CD14-positive monocyte (primary cell): ENCODE results near the gene MOGAT2. TPM values are rescaled to one million over a fixed set of nuclear protein-coding genes. Genes with fewer than 3 reads are reported as not detected.

ENCODE experiments used
- DNase-seq, 3 donors: peaks; one replicate each; pipeline ENCODE4 v3.0.0-alpha.2; 2011 to 2022
- H2AFZ ChIP-seq: 2 replicates; pipeline ENCODE4 v1.6.0; 2012; ENCODE audit warnings: mild to moderate bottlenecking, low read depth, low read length, inconsistent platforms; ENCODE audit not compliant: insufficient read depth, poor library complexity, severe bottlenecking
- H3K27ac ChIP-seq, 2 donors: 1 replicate in 1 of 2; 2 replicates in 1 of 2; pipeline ENCODE4 v1.5.1; 2012 to 2013; ENCODE audit warnings: low read length in 2 of 2, control low read depth in 1 of 2, inconsistent platforms in 1 of 2, low read depth in 1 of 2, mild to moderate bottlenecking in 1 of 2
- H3K27me3 ChIP-seq, 2 donors: one replicate each; pipeline versions ENCODE4 v1.6.0 to v1.6.1; 2011 to 2013; ENCODE audit warnings: low read length in 2 of 2; ENCODE audit not compliant: control insufficient read depth in 2 of 2, insufficient read depth in 2 of 2
- H3K36me3 ChIP-seq, 2 donors: replicated peaks in 1 of 2; 1 replicate in 1 of 2; 2 replicates in 1 of 2; pipeline versions ENCODE4 v1.5.1 to v1.6.1; 2012 to 2013; ENCODE audit warnings: low read length in 2 of 2, control low read depth in 1 of 2, inconsistent platforms in 1 of 2, mild to moderate bottlenecking in 1 of 2; ENCODE audit not compliant: insufficient read depth in 2 of 2, control insufficient read depth in 1 of 2
- H3K4me1 ChIP-seq, 2 donors: 1 replicate in 1 of 2; 2 replicates in 1 of 2; pipeline versions ENCODE4 v1.5.1 to v1.6.1; 2012 to 2013; ENCODE audit warnings: low read length in 2 of 2, control low read depth in 1 of 2, inconsistent platforms in 1 of 2, mild to moderate bottlenecking in 1 of 2, moderate library complexity in 1 of 2; ENCODE audit not compliant: insufficient read depth in 2 of 2, control insufficient read depth in 1 of 2
- H3K4me2 ChIP-seq: replicated peaks from 2 replicates; pipeline ENCODE3; 2012; ENCODE audit warnings: low read length, moderate library complexity, mild to moderate bottlenecking; ENCODE audit not compliant: poor library complexity, severe bottlenecking; ENCODE audit errors: extremely low read depth
- H3K4me3 ChIP-seq, 3 experiments: fragments of 200-600 bp in 1 of 3; sonication (generic) in 1 of 3; replicated peaks in 1 of 3; 1 replicate in 2 of 3; 2 replicates in 1 of 3; pipeline ENCODE4 v1.5.1; 2011 to 2013; ENCODE audit warnings: low read length in 3 of 3, mild to moderate bottlenecking in 3 of 3, control low read depth in 2 of 3, low read depth in 2 of 3, inconsistent platforms in 1 of 3, moderate library complexity in 1 of 3
- H3K79me2 ChIP-seq: 2 replicates; pipeline ENCODE4 v1.6.0; 2012; ENCODE audit warnings: mild to moderate bottlenecking, control low read depth, inconsistent platforms, low read length, moderate library complexity; ENCODE audit not compliant: insufficient read depth
- H3K9ac ChIP-seq: 2 replicates; pipeline ENCODE4 v1.6.0; 2017; ENCODE audit warnings: low read length, mild to moderate bottlenecking; ENCODE audit not compliant: insufficient read depth, poor library complexity, severe bottlenecking
- H3K9me3 ChIP-seq, 2 donors: replicated peaks in 1 of 2; 1 replicate in 1 of 2; 2 replicates in 1 of 2; pipeline versions ENCODE4 v1.5.1 to v1.6.1; 2012 to 2013; ENCODE audit warnings: low read length in 2 of 2, control low read depth in 1 of 2; ENCODE audit not compliant: control insufficient read depth in 1 of 2, insufficient read depth in 1 of 2
- H4K20me1 ChIP-seq: 2 replicates; pipeline ENCODE4 v1.6.0; 2012; ENCODE audit warnings: mild to moderate bottlenecking, low read length, control low read depth, moderate library complexity; ENCODE audit not compliant: insufficient read depth
- H3K27ac Mint-ChIP-seq, 7 donors: one replicate each; pipeline ENCODE4 v1.8.0; 2020; ENCODE audit warnings: mild to moderate bottlenecking in 7 of 7, mixed read lengths in 7 of 7, moderate library complexity in 6 of 7, inconsistent platforms in 2 of 7
- H3K27me3 Mint-ChIP-seq, 3 donors: one replicate each; pipeline ENCODE4 v1.8.0; 2021 to 2022; ENCODE audit warnings: low read depth in 3 of 3, mild to moderate bottlenecking in 3 of 3, mixed read lengths in 3 of 3, moderate library complexity in 3 of 3, inconsistent platforms in 1 of 3
- H3K36me3 Mint-ChIP-seq, 2 donors: one replicate each; pipeline ENCODE4 v1.8.0; 2020; ENCODE audit warnings: mixed read lengths in 2 of 2, inconsistent platforms in 1 of 2, mild to moderate bottlenecking in 1 of 2
- H3K4me1 Mint-ChIP-seq: one replicate; pipeline ENCODE4 v1.8.0; 2020; ENCODE audit warnings: mild to moderate bottlenecking, mixed read lengths
- H3K4me3 Mint-ChIP-seq, 2 donors: one replicate each; pipeline ENCODE4 v1.8.0; 2020; ENCODE audit warnings: mild to moderate bottlenecking in 2 of 2, mixed read lengths in 2 of 2, moderate library complexity in 1 of 2
- H3K9me3 Mint-ChIP-seq, 7 donors: one replicate each; pipeline ENCODE4 v1.8.0; 2020 to 2022; ENCODE audit warnings: mixed read lengths in 7 of 7, mild to moderate bottlenecking in 6 of 7, moderate library complexity in 6 of 7, inconsistent platforms in 2 of 7
- WGBS: methylation state at CpG from one replicate; pipeline ENCODE4 v1.1.5; 2013; ENCODE audit warnings: missing lambda C conversion rate; ENCODE audit not compliant: insufficient coverage; 5-methylcytosine and 5-hydroxymethylcytosine counted together
- intact Hi-C, 2 donors: fragments of 100-400 bp; cut with micrococcal nuclease; formaldehyde crosslinking; loops; one replicate each; pipeline versions ENCODE4 v1.15.0 to v1.15.1; 2023
- polyA plus RNA-seq, 3 donors: library from polyadenylated mRNA; depleted of rRNA in 1 of 3; unstranded in 2 of 3; stranded (reverse) in 1 of 3; fragments of 300-500 nt in 2 of 3; fragments of >200 nt in 1 of 3; fragmentation: Illumina TruSeq in 2 of 3; gene quantifications; 1 replicate in 2 of 3; 2 replicates in 1 of 3; pipeline ENCODE4 v1.2.3, GENCODE V29; 2012 to 2021
- small RNA-seq: library from RNA; depleted of rRNA; stranded (forward); fragments of <200 nt; gene quantifications from one replicate; pipeline ENCODE3, GENCODE V24; 2012; ENCODE audit warnings: low read depth; ENCODE audit not compliant: insufficient read length
- TF ChIP-seq, protein P1 (sequence below): fragments of 200-600 bp; IDR thresholded peaks from one replicate; pipeline ENCODE4 v1.8.0; 2022; ENCODE audit warnings: antibody characterized with exemption, mild to moderate bottlenecking

MOGAT2 gene
- polyA plus RNA-seq, 3 donors, result not detected

DNA sequence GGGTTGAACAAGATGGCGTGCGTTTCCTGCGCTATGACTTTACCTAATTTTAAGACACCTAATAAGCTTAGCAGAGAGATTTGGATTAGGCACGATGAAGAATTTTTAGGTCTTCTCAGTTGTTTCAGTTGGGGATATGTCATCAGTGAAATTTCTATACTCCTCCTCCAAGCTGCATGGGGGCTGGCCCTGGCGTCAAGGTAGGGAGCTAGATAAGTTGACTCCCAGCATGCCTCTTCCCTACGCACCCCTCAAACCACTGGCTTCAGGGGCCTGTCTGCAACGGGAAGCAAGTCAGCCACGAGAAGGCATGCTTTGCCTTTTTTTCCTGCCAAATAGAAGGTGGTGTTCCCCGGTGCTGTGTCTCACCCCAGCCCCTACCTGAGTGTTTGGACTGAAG is 64.2 kb downstream of the MOGAT2 start:
- Histone ChIP-seq H3K27me3 (no peaks in the 10 kb centered on the region), H4K20me1 (no peaks in the 10 kb centered on the region), H3K4me1 (peaks cover 43 to 48% of the 10 kb centered on the region in 2 donors), H2AFZ (no peak overlapping the region), H3K27ac (no peak overlapping the region), H3K36me3 (peaks cover 23 to 32% of the 10 kb centered on the region in 2 donors), H3K4me2 (no peak overlapping the region), H3K4me3 (no peak overlapping the region), H3K9me3 (no peaks in the 10 kb centered on the region), H3K9ac (no peak overlapping the region), H3K79me2 (no peaks in the 10 kb centered on the region)
- TF ChIP-seq, protein P1, sequence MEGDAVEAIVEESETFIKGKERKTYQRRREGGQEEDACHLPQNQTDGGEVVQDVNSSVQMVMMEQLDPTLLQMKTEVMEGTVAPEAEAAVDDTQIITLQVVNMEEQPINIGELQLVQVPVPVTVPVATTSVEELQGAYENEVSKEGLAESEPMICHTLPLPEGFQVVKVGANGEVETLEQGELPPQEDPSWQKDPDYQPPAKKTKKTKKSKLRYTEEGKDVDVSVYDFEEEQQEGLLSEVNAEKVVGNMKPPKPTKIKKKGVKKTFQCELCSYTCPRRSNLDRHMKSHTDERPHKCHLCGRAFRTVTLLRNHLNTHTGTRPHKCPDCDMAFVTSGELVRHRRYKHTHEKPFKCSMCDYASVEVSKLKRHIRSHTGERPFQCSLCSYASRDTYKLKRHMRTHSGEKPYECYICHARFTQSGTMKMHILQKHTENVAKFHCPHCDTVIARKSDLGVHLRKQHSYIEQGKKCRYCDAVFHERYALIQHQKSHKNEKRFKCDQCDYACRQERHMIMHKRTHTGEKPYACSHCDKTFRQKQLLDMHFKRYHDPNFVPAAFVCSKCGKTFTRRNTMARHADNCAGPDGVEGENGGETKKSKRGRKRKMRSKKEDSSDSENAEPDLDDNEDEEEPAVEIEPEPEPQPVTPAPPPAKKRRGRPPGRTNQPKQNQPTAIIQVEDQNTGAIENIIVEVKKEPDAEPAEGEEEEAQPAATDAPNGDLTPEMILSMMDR, result no peak
- peaks cover 0 to 3% (median 0%) of the 10 kb centered on the region in 3 donors for H3K27me3 Mint-ChIP-seq
- WGBS, result 100% methylated on average over 2 of the region's 9 CpGs
- no peak overlapping the region for H3K4me3 Mint-ChIP-seq
- intact Hi-C loops, result loop anchor here in 1 of 2 donors (10.0 kb wide), 1 partner anchor 47 kb away; no protein-coding TSS in a partner anchor
- no peak for DNase-seq
- no peaks in the 10 kb centered on the region for H3K9me3 Mint-ChIP-seq
- no peak overlapping the region for H3K27ac Mint-ChIP-seq
- peaks cover 49% of the 10 kb centered on the region for H3K4me1 Mint-ChIP-seq
- H3K36me3 Mint-ChIP-seq, result peaks cover 42 to 62% of the 10 kb centered on the region in 2 donors

Small RNA genes within 50 kb of the gene (small RNA-seq; reads per million reads assigned to genes)
- gene RN7SL786P, result not detected

Other genes with a start within 250 kb of the MOGAT2 start
- 10 to 100 TPM in 1 of 3 donors, 1 to 10 TPM in 2; 4.9 to 39.0 (median 7.6) TPM for gene GDPD5, start 191.9 kb upstream of the MOGAT2 start, polyA plus RNA-seq
- gene SERPINH1, start 155.6 kb upstream of the MOGAT2 start, polyA plus RNA-seq, result 1 to 10 TPM; 1.6 to 4.6 (median 2.1) TPM
- not detected for gene MAP6, start 48.8 kb upstream of the MOGAT2 start, polyA plus RNA-seq
- 10 to 100 TPM in 2 of 3 donors, 1 to 10 TPM in 1; 7.0 to 18.4 (median 14.8) TPM for gene DGAT2, start 50.9 kb downstream of the MOGAT2 start, polyA plus RNA-seq
- 10 to 100 TPM; 13.7 to 20.5 (median 20.0) TPM for gene UVRAG, start 97.4 kb downstream of the MOGAT2 start, polyA plus RNA-seq